ENCODE measurements around the gene MAPK8. TPM values are rescaled to one million over a fixed set of nuclear protein-coding genes. Genes with fewer than 3 reads are reported as not detected.
A peak's percentile ranks its signal among the peaks of the same experiment; 100 is the strongest.

The MAPK8 gene
- total and polyA plus RNA-seq, 4 experiments from 2014 or later, result 13.3 to 49.9 (median 35.0) TPM

DNA sequence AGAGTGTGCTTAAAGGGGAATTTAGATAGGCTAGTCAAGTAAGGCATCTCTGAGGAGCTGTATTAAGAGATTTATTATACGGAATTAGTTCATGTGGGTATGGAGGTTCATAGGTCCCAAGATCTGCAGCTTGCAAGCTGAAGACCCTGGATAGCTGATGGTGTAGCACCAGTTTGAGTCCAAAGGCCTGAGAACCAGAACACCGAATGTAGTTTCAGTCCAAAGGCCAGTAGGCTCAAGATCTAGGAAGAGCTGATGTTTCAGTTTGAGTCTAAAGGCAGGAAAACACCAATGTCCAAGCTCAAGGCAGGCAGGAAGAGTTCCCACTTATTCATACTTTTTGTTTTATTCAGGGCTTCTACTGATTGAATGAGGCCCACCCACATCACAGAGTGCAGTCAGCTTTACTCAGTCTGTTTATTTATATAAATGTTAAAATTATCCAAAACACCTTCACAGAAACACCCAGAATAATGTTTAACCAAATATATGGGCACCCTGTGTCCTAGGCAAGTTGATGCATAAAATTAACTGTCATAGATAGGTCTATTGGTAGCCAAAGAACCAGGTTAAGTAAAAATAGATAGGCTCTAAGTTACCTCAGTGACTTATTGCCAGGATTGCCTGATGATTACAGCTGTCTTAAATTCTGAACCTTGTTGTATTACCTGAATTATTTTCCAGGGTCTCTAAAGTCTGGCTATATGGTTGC, 83.5 kb downstream of the MAPK8 start:
- Mint-ChIP-seq H3K4me3 (peak overlapping the region in 3 of 8 donors; percentile 14 to 48 (median 46)), H3K9me3 (no peaks in the 10 kb centered on the region), H3K27ac (peak overlapping the region in 1 of 7 donors; percentile 6), H3K36me3 (no peaks in the 10 kb centered on the region), H3K27me3 (no peaks in the 10 kb centered on the region), H3K4me1 (peaks cover 35 to 54% (median 45%) of the 10 kb centered on the region in 4 donors)
- Histone ChIP-seq H3K27me3 (ENCODE audit: insufficient read depth, low read length) (no peaks in the 10 kb centered on the region), H3K27ac (ENCODE audit: low read depth, low read length) (no peak overlapping the region), H3K4me1 (ENCODE audit: insufficient read depth, low read length) (peaks cover 30% of the 10 kb centered on the region), H3K36me3 (ENCODE audit: insufficient read depth, low read length) (no peaks in the 10 kb centered on the region), H3K4me3 (ENCODE audit: low read length in 2 of 2) (no peak overlapping the region), H3K9me3 (ENCODE audit: control insufficient read depth in 1 of 2, low read length in 2 of 2) (no peaks in the 10 kb centered on the region)
- ChIA-PET POLR2A (ENCODE audit: partially characterized antibody) (no interaction called here), CTCF (ENCODE audit: partially characterized antibody) (interaction anchor here (1.4 kb wide), 1 partner anchor 28 kb away, joined by 4 read pairs; no protein-coding TSS in a partner anchor)
- intact Hi-C loops (cut with micrococcal nuclease), result no loop called here
- no peak for DNase-seq

- intact Hi-C loops (cut with micrococcal nuclease), result no loop called here
- Histone ChIP-seq H3K27me3 (ENCODE audit: insufficient read depth, low read length) (no peaks in the 10 kb centered on the region), H3K27ac (ENCODE audit: low read depth, low read length) (no peak overlapping the region), H3K36me3 (ENCODE audit: insufficient read depth, low read length) (no peaks in the 10 kb centered on the region), H3K9me3 (ENCODE audit: control insufficient read depth in 1 of 2, low read length in 2 of 2) (no peaks in the 10 kb centered on the region), H3K4me1 (ENCODE audit: insufficient read depth, low read length) (peaks cover 30% of the 10 kb centered on the region), H3K4me3 (ENCODE audit: low read length in 2 of 2) (no peak overlapping the region)
- H3K27ac Mint-ChIP-seq, result no peak overlapping the region
- peaks cover 35 to 54% (median 43%) of the 10 kb centered on the region in 4 donors for H3K4me1 Mint-ChIP-seq
- peak overlapping the region in 2 of 8 donors; percentile 20 to 48 for H3K4me3 Mint-ChIP-seq
- H3K36me3 Mint-ChIP-seq, result no peaks in the 10 kb centered on the region
- ChIA-PET CTCF (ENCODE audit: partially characterized antibody) (interaction anchor here (1.4 kb wide), 1 partner anchor 29 kb away, joined by 4 read pairs; no protein-coding TSS in a partner anchor), POLR2A (ENCODE audit: partially characterized antibody) (no interaction called here)
- no peaks in the 10 kb centered on the region for H3K9me3 Mint-ChIP-seq
- no peak for DNase-seq
- no peaks in the 10 kb centered on the region for H3K27me3 Mint-ChIP-seq
Measured at GRCh38 chr10:48390558-48390871, 84.0 kb downstream of the MAPK8 start.

- Mint-ChIP-seq H3K9me3 (no peaks in the 10 kb centered on the region), H3K27me3 (no peaks in the 10 kb centered on the region), H3K36me3 (no peaks in the 10 kb centered on the region), H3K27ac (peak overlapping the region in 5 of 7 donors; percentile 18 to 53 (median 24)), H3K4me3 (peak overlapping the region in 5 of 8 donors; percentile 2 to 65 (median 48)), H3K4me1 (peaks cover 35 to 56% (median 44%) of the 10 kb centered on the region in 4 donors)
- POLR2A ChIA-PET (ENCODE audit: partially characterized antibody), result no interaction called here
- intact Hi-C loops (cut with micrococcal nuclease), result no loop called here
- H3K36me3 ChIP-seq (ENCODE audit: insufficient read depth, low read length), result no peaks in the 10 kb centered on the region
- CTCF ChIA-PET (ENCODE audit: partially characterized antibody), result interaction anchor here (1.0 to 1.4 kb wide), 2 partner anchors 9 to 30 kb away, joined by 3 to 4 read pairs; no protein-coding TSS in a partner anchor
- no peaks in the 10 kb centered on the region for H3K27me3 ChIP-seq (ENCODE audit: insufficient read depth, low read length)
- no peaks in the 10 kb centered on the region for H3K9me3 ChIP-seq (ENCODE audit: control insufficient read depth in 1 of 2, low read length in 2 of 2)
- no peak overlapping the region for H3K27ac ChIP-seq (ENCODE audit: low read depth, low read length)
- H3K4me1 ChIP-seq (ENCODE audit: insufficient read depth, low read length), result peaks cover 30% of the 10 kb centered on the region
- peak in 3 of 5 donors; percentile 1 to 5 (median 5) for DNase-seq
- no peak overlapping the region for H3K4me3 ChIP-seq (ENCODE audit: low read length in 2 of 2)
Measured at GRCh38 chr10:48390933-48391845, 84.7 kb downstream of the MAPK8 start.

GRCh38 chr10:48391994-48392393, 85.5 kb downstream of the MAPK8 start:
- Histone ChIP-seq H3K4me3 (ENCODE audit: low read length in 2 of 2) (no peak overlapping the region), H3K27ac (ENCODE audit: low read depth, low read length) (no peak overlapping the region), H3K9me3 (ENCODE audit: control insufficient read depth in 1 of 2, low read length in 2 of 2) (no peaks in the 10 kb centered on the region), H3K4me1 (ENCODE audit: insufficient read depth, low read length) (peaks cover 30% of the 10 kb centered on the region), H3K27me3 (ENCODE audit: insufficient read depth, low read length) (no peaks in the 10 kb centered on the region), H3K36me3 (ENCODE audit: insufficient read depth, low read length) (no peaks in the 10 kb centered on the region)
- intact Hi-C loops (cut with micrococcal nuclease), result no loop called here
- no peaks in the 10 kb centered on the region for H3K9me3 Mint-ChIP-seq
- CTCF ChIA-PET (ENCODE audit: partially characterized antibody), result no interaction called here
- peaks cover 35 to 56% (median 44%) of the 10 kb centered on the region in 4 donors for H3K4me1 Mint-ChIP-seq
- H3K27me3 Mint-ChIP-seq, result no peaks in the 10 kb centered on the region
- H3K4me3 Mint-ChIP-seq, result no peak overlapping the region
- H3K27ac Mint-ChIP-seq, result no peak overlapping the region
- no peaks in the 10 kb centered on the region for H3K36me3 Mint-ChIP-seq
- POLR2A ChIA-PET (ENCODE audit: partially characterized antibody), result no interaction called here
- no peak for DNase-seq

GRCh38 chr10:48398261-48398660, 91.8 kb downstream of the MAPK8 start:
- Mint-ChIP-seq H3K36me3 (peaks cover 0 to 4% of the 10 kb centered on the region in 2 donors), H3K4me1 (peaks cover 16 to 25% (median 19%) of the 10 kb centered on the region in 4 donors), H3K27me3 (no peaks in the 10 kb centered on the region), H3K9me3 (no peaks in the 10 kb centered on the region), H3K27ac (no peak overlapping the region), H3K4me3 (no peak overlapping the region)
- ChIA-PET CTCF (ENCODE audit: partially characterized antibody) (no interaction called here), POLR2A (ENCODE audit: partially characterized antibody) (no interaction called here)
- Histone ChIP-seq H3K4me3 (ENCODE audit: low read length in 2 of 2) (no peak overlapping the region), H3K36me3 (ENCODE audit: insufficient read depth, low read length) (no peaks in the 10 kb centered on the region), H3K9me3 (ENCODE audit: control insufficient read depth in 1 of 2, low read length in 2 of 2) (no peaks in the 10 kb centered on the region), H3K4me1 (ENCODE audit: insufficient read depth, low read length) (no peaks in the 10 kb centered on the region), H3K27ac (ENCODE audit: low read depth, low read length) (no peak overlapping the region), H3K27me3 (ENCODE audit: insufficient read depth, low read length) (no peaks in the 10 kb centered on the region)
- no peak for DNase-seq
- intact Hi-C loops (cut with micrococcal nuclease), result no loop called here

- Mint-ChIP-seq H3K9me3 (no peaks in the 10 kb centered on the region), H3K27me3 (no peaks in the 10 kb centered on the region), H3K4me3 (no peak overlapping the region), H3K4me1 (peaks cover 15 to 25% (median 19%) of the 10 kb centered on the region in 4 donors), H3K36me3 (peaks cover 0 to 4% of the 10 kb centered on the region in 2 donors), H3K27ac (no peak overlapping the region)
- no peak for DNase-seq
- Histone ChIP-seq H3K4me3 (ENCODE audit: low read length in 2 of 2) (no peak overlapping the region), H3K36me3 (ENCODE audit: insufficient read depth, low read length) (no peaks in the 10 kb centered on the region), H3K27ac (ENCODE audit: low read depth, low read length) (no peak overlapping the region), H3K4me1 (ENCODE audit: insufficient read depth, low read length) (no peaks in the 10 kb centered on the region), H3K27me3 (ENCODE audit: insufficient read depth, low read length) (no peaks in the 10 kb centered on the region), H3K9me3 (ENCODE audit: control insufficient read depth in 1 of 2, low read length in 2 of 2) (no peaks in the 10 kb centered on the region)
- ChIA-PET POLR2A (ENCODE audit: partially characterized antibody) (no interaction called here), CTCF (ENCODE audit: partially characterized antibody) (no interaction called here)
- intact Hi-C loops (cut with micrococcal nuclease), result no loop called here
Measured at GRCh38 chr10:48399056-48399541, 92.6 kb downstream of the MAPK8 start.

GRCh38 chr10:48399551-48399950, 93.1 kb downstream of the MAPK8 start:
- no peaks in the 10 kb centered on the region for H3K9me3 Mint-ChIP-seq
- POLR2A ChIA-PET (ENCODE audit: partially characterized antibody), result no interaction called here

More at GRCh38 chr10:48399551-48399950, 93.1 kb downstream of the MAPK8 start:
- intact Hi-C loops (cut with micrococcal nuclease), result no loop called here
- Mint-ChIP-seq H3K27me3 (no peaks in the 10 kb centered on the region), H3K27ac (peak overlapping the region in 1 of 7 donors; percentile 15), H3K4me3 (no peak overlapping the region), H3K36me3 (peaks cover under 1 to 6% of the 10 kb centered on the region in 2 donors), H3K4me1 (peaks cover 15 to 25% (median 19%) of the 10 kb centered on the region in 4 donors)
- CTCF ChIA-PET (ENCODE audit: partially characterized antibody), result no interaction called here
- no peaks in the 10 kb centered on the region for H3K36me3 ChIP-seq (ENCODE audit: insufficient read depth, low read length)
- no peak overlapping the region for H3K4me3 ChIP-seq (ENCODE audit: low read length in 2 of 2)
- no peaks in the 10 kb centered on the region for H3K4me1 ChIP-seq (ENCODE audit: insufficient read depth, low read length)
- H3K9me3 ChIP-seq (ENCODE audit: control insufficient read depth in 1 of 2, low read length in 2 of 2), result no peaks in the 10 kb centered on the region
- H3K27ac ChIP-seq (ENCODE audit: low read depth, low read length), result no peak overlapping the region
- DNase-seq, result no peak
- H3K27me3 ChIP-seq (ENCODE audit: insufficient read depth, low read length), result no peaks in the 10 kb centered on the region

All from CD4-positive, alpha-beta memory T cell (primary cell).